ENCODE measurements around the gene SNAPC4.

DNA sequence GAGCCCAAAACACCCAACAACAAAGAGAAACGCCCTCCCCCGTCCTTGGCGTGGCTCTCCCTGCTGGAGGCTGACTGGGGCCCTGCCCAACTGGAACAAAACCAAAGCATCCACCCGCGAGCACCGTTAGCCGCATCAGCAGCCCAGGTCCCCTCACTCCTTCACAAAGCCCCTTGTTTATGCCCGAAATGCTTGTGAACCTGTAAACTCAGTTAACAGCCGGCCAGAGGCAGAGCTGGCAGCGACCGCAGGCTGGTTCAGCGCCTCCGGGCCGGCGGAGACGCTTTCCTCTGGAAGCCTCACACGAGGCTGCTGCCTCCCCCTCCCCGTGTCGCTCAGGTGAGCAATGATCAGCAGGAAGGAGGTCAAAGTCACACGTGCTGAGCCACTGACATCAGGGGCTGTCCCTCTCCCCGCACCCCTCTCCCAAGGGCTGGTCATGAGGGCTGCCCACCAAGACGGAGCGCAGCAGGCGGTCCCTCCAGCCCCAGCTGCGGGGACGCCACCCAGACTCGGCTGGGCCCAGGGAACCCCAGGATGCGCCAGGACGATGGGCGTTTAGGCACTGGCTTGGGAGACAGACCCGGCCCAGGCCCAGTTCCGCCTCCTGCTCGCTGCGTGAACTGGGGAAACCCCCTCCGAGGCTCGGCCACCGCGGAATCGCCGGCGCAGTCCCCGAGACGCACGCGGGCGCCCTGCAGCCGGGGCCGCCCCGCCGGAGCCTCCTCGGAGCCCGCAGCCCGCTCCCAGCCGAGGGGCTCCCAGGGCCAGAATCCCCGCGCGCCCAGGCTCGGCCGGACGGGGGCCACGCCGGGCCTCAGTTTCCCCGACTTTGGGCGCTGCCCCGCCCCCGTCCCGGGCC is 563 bp downstream of the SNAPC4 start:
- TF ChIP-seq CTCF (IDR thresholded peaks at IDR 0.05; ENCODE audit: insufficient read depth, low read length, poor library complexity, severe bottlenecking) (no peak), EZH2phosphoT487 (conservative IDR thresholded peaks at IDR 0.05; ENCODE audit: low read length) (no peak)
